Ascending aorta (tissue), 2 donors: ENCODE data around the gene SCYGR7. TPM values are rescaled to one million over a fixed set of nuclear protein-coding genes. Genes with fewer than 3 reads are reported as not detected.
"Not testable (repeated sequence)": the region's sequence is repeated elsewhere in the genome, so short reads cannot be mapped to it uniquely, and the experiment has no call there.

ENCODE experiments used
- DNase-seq, 2 donors: peaks; one replicate each; pipeline ENCODE4 v3.0.0-alpha.2; 2019; ENCODE audit warnings: low spot score in 2 of 2
- H3K27ac ChIP-seq, 2 donors: fragments of 200-600 bp; sonication (generic); one replicate each; pipeline ENCODE4 v1.5.1; 2016 to 2017; ENCODE audit warnings: mild to moderate bottlenecking in 1 of 2
- H3K27me3 ChIP-seq: fragments of 200-600 bp; sonication (generic); one replicate; pipeline ENCODE4 v1.5.1; 2017
- H3K36me3 ChIP-seq, 2 donors: fragments of 200-600 bp; sonication (generic); one replicate each; pipeline ENCODE4 v1.5.1; 2016
- H3K4me1 ChIP-seq, 2 donors: fragments of 200-600 bp; sonication (generic); one replicate each; pipeline ENCODE4 v1.5.1; 2016 to 2017; ENCODE audit warnings: mild to moderate bottlenecking in 1 of 2
- H3K4me3 ChIP-seq, 2 donors: fragments of 200-600 bp; sonication (generic); one replicate each; pipeline ENCODE4 v1.5.1; 2016 to 2017; ENCODE audit warnings: mild to moderate bottlenecking in 1 of 2
- H3K9me3 ChIP-seq, 2 donors: fragments of 200-600 bp; sonication (generic); one replicate each; pipeline ENCODE4 v1.5.1; 2016
- CTCF ChIP-seq, 3 experiments: fragments of 200-600 bp in 2 of 3; fragments of 450-650 bp in 1 of 3; sonication (generic) in 2 of 3; IDR thresholded peaks; one replicate each; pipeline ENCODE4 v1.5.1; 2016 to 2019; ENCODE audit warnings: antibody characterized with exemption in 3 of 3, mild to moderate bottlenecking in 1 of 3, moderate library complexity in 1 of 3
- intact Hi-C: fragments of 100-400 bp; cut with DNase I; formaldehyde crosslinking; loops from one replicate; pipeline ENCODE4 v1.15.1; 2023
- total RNA-seq: library from RNA; depleted of rRNA; stranded (reverse); fragments of >200 nt; gene quantifications from one replicate; pipeline ENCODE4 v1.1.0, GENCODE V29; 2016

Gene SCYGR7
- total RNA-seq, 1 donor from 2014 or later: not detected

- Histone ChIP-seq H3K4me1 (peaks cover 0 to 7% of the 10 kb centered on the region in 2 donors), H3K4me3 (no peak overlapping the region), H3K27ac (no peak overlapping the region), H3K36me3 (no peaks in the 10 kb centered on the region), H3K27me3 (no peaks in the 10 kb centered on the region), H3K9me3 (no peaks in the 10 kb centered on the region)
- no peak for DNase-seq
- intact Hi-C loops: loop anchor here (5.0 kb wide), 2 partner anchors 101 to 309 kb away; no protein-coding TSS in a partner anchor
- TF ChIP-seq CTCF (IDR thresholded peaks at IDR 0.05): no peak
Observed at GRCh38 chr2:227716501-227716900, 11.6 kb upstream of the SCYGR7 start.

GRCh38 chr2:227717687-227718567 is 10.2 kb upstream of the SCYGR7 start, which contains the start of gene SLC19A3:
TSS of gene SLC19A3 (minus strand) at chr2:227718028. CDS start at chr2:227702318, 15,710 bp downstream.
- peak within 1 kb of the TSS; percentile 54 to 60 for H3K4me3 ChIP-seq
- no peaks in the 10 kb centered on the region for H3K9me3 ChIP-seq
- H3K36me3 ChIP-seq: no peaks in the 10 kb centered on the region
- H3K27ac ChIP-seq: peak within 1 kb of the TSS; percentile 59 to 79
- TF ChIP-seq CTCF (IDR thresholded peaks at IDR 0.05): no peak
- H3K27me3 ChIP-seq: no peaks in the 10 kb centered on the region
- DNase-seq: peak; percentile 44 to 95
- intact Hi-C loops: loop anchor here (1.0 to 5.0 kb wide), 3 partner anchors 48 to 311 kb away; no protein-coding TSS in a partner anchor
- H3K4me1 ChIP-seq: peaks cover 0 to 7% of the 10 kb centered on the region in 2 donors

GRCh38 chr2:227719641-227720040 is 8.5 kb upstream of the SCYGR7 start:
- no peak overlapping the region for H3K27ac ChIP-seq
- DNase-seq: no peak
- H3K4me1 ChIP-seq: peaks cover 0 to 7% of the 10 kb centered on the region in 2 donors
- intact Hi-C loops: loop anchor here (5.0 kb wide), 2 partner anchors 98 to 312 kb away; no protein-coding TSS in a partner anchor
- H3K27me3 ChIP-seq: no peaks in the 10 kb centered on the region
- TF ChIP-seq CTCF (IDR thresholded peaks at IDR 0.05): no peak
- no peaks in the 10 kb centered on the region for H3K36me3 ChIP-seq
- H3K9me3 ChIP-seq: no peaks in the 10 kb centered on the region
- H3K4me3 ChIP-seq: no peak overlapping the region

- H3K36me3 ChIP-seq: no peaks in the 10 kb centered on the region
- no peak overlapping the region for H3K4me3 ChIP-seq
- no peak for DNase-seq
- H3K9me3 ChIP-seq: no peaks in the 10 kb centered on the region
- TF ChIP-seq CTCF (IDR thresholded peaks at IDR 0.05): no peak
- no peak overlapping the region for H3K27ac ChIP-seq
- H3K27me3 ChIP-seq: no peaks in the 10 kb centered on the region
- intact Hi-C loops: no loop called here
- peaks cover 0 to 7% of the 10 kb centered on the region in 2 donors for H3K4me1 ChIP-seq
Observed at GRCh38 chr2:227720680-227721079, 7.5 kb upstream of the SCYGR7 start.

- intact Hi-C loops, H3K27me3 ChIP-seq, H3K4me3 ChIP-seq, H3K9me3 ChIP-seq, DNase-seq, H3K4me1 ChIP-seq, H3K27ac ChIP-seq, H3K36me3 ChIP-seq: not testable (repeated sequence)
Observed at GRCh38 chr2:227722821-227723220, 5.3 kb upstream of the SCYGR7 start.

- intact Hi-C loops: no loop called here
- no peaks in the 10 kb centered on the region for H3K9me3 ChIP-seq
- TF ChIP-seq CTCF (IDR thresholded peaks at IDR 0.05): no peak
Observed at GRCh38 chr2:227724394-227725039, 3.6 kb upstream of the SCYGR7 start, which contains the start of gene SCYGR6. TSS of gene SCYGR6 (minus strand) at chr2:227724757. CDS start at chr2:227724757, 0 bp downstream.

More at GRCh38 chr2:227724394-227725039, 3.6 kb upstream of the SCYGR7 start, which contains the start of gene SCYGR6:
- Histone ChIP-seq H3K4me1 (no peaks in the 10 kb centered on the region), H3K36me3 (no peaks in the 10 kb centered on the region), H3K27ac (no peak within 1 kb of the TSS), H3K4me3 (no peak within 1 kb of the TSS), H3K27me3 (no peaks in the 10 kb centered on the region)
- no peak for DNase-seq
